DOHH2 (cell line): Measurements from ENCODE around the gene MIEF1.

ENCODE experiments used
- EZH2phosphoT487 ChIP-seq: fragments of 200-600 bp; sonication (generic); IDR thresholded peaks from 2 replicates; pipeline ENCODE4 v1.6.1; 2017; ENCODE audit warnings: borderline replicate concordance, mild to moderate bottlenecking, antibody characterized with exemption, low read length, moderate library complexity, mixed read lengths
- TF ChIP-seq, protein P1 (sequence below): fragments of 200-600 bp; sonication (generic); IDR thresholded peaks from one replicate; pipeline ENCODE4 v1.5.1; 2014; ENCODE audit warnings: antibody characterized with exemption, mild to moderate bottlenecking, low read depth, low read length; ENCODE audit not compliant: poor library complexity, severe bottlenecking

GRCh38 chr22:39522567-39523300 lies 20.6 kb downstream of the MIEF1 start:
- TF ChIP-seq, protein P1, sequence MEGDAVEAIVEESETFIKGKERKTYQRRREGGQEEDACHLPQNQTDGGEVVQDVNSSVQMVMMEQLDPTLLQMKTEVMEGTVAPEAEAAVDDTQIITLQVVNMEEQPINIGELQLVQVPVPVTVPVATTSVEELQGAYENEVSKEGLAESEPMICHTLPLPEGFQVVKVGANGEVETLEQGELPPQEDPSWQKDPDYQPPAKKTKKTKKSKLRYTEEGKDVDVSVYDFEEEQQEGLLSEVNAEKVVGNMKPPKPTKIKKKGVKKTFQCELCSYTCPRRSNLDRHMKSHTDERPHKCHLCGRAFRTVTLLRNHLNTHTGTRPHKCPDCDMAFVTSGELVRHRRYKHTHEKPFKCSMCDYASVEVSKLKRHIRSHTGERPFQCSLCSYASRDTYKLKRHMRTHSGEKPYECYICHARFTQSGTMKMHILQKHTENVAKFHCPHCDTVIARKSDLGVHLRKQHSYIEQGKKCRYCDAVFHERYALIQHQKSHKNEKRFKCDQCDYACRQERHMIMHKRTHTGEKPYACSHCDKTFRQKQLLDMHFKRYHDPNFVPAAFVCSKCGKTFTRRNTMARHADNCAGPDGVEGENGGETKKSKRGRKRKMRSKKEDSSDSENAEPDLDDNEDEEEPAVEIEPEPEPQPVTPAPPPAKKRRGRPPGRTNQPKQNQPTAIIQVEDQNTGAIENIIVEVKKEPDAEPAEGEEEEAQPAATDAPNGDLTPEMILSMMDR: no peak
- no peak for TF ChIP-seq EZH2phosphoT487
